HG02610 (cell line): ENCODE results near the gene P2RX7.
A peak's percentile ranks its signal among the peaks of the same experiment; 100 is the strongest.
"Not testable (repeated sequence)": the region's sequence is repeated elsewhere in the genome, so short reads cannot be mapped to it uniquely, and the experiment has no call there.

Experiments used
- ATAC-seq: cut with Tn5 transposase; IDR thresholded peaks from one replicate; pipeline ENCODE4 v1.9.1; 2021; ENCODE audit warnings: mild to moderate bottlenecking, moderate library complexity; ENCODE audit not compliant: unreplicated experiment

Gene P2RX7

GRCh38 chr12:121170151-121170550 is 37.5 kb downstream of the P2RX7 start:
- ATAC-seq: no peak

- ATAC-seq: no peak
Measured at GRCh38 chr12:121170611-121171260, 38.1 kb downstream of the P2RX7 start.

DNA sequence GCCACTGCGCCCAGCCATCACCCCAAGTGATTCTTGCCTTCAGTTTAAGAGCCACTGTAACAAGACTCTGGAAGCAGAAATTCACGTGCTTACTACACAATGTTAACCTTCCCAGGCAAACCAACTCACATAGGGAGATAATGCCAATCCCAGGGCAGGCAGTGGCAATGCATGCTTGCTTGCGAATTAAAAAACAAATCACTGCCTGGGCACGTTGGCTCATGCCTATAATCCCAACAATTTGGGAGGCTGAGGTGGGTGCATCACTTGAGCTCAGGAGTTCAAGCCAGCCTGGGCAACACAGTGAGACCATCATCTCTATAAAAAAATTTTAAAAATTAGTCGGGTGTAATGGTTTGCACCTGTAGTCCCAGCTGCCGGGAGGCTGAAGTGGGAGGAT is 39.5 kb downstream of the P2RX7 start:
- ATAC-seq: no peak

DNA sequence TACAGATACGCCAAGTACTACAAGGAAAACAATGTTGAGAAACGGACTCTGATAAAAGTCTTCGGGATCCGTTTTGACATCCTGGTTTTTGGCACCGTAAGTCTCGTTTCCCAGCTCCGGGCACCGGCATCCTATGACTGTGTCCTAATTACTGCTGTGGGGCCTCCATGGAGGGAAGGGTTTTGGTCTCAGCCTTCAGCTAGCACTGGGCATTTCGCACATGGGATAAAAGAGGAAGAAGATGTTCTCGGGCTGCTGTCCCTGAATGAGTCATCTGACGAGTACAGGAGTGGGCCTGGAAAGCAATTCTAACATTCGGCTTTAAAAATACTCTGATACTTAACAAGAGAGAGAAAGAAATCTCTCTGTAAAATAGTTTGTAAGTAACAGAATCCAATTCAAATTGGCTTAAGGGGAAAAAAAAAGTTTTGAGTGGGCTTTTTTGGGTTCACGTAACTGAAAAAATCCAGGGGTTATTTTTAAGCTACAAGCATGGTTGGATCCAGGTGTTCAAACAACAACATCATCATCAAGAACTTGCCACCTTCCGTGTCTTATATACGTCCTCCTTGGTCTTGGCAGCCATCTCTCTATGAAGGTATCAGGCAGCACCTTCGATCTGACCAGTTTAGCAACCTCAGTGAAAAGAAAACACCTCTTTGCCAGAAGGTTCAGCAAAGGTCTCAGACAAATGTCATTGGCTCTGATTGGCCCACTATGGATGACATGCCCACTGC is 42.9 kb downstream of the P2RX7 start:
- peak; percentile 63 for ATAC-seq

DNA sequence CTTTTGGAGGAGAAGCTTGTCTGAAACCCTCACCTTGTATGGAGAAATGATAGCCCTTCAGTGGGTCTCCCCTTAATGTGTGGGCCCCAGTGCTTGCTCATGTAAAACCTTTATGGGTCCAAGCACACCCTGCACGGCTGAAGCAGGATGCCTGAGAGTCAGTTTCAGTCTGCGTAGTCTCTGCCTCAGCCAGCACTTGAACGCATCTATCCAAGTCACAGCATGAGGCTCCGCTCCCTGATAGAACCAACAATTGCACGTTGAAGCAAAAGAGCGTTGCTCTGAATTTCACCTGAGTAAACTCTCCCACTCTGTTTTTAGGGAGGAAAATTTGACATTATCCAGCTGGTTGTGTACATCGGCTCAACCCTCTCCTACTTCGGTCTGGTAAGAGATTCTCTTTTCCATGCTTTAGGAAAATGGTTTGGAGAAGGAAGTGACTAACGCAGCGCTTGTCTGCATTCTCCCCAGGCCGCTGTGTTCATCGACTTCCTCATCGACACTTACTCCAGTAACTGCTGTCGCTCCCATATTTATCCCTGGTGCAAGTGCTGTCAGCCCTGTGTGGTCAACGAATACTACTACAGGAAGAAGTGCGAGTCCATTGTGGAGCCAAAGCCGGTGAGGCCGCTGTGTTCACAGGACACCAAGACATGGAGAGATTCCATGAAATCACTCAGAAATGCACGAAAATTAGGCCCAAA is 44.3 kb downstream of the P2RX7 start:
- no peak for ATAC-seq

- ATAC-seq: no peak
Measured at GRCh38 chr12:121181181-121181580, 48.5 kb downstream of the P2RX7 start.

DNA sequence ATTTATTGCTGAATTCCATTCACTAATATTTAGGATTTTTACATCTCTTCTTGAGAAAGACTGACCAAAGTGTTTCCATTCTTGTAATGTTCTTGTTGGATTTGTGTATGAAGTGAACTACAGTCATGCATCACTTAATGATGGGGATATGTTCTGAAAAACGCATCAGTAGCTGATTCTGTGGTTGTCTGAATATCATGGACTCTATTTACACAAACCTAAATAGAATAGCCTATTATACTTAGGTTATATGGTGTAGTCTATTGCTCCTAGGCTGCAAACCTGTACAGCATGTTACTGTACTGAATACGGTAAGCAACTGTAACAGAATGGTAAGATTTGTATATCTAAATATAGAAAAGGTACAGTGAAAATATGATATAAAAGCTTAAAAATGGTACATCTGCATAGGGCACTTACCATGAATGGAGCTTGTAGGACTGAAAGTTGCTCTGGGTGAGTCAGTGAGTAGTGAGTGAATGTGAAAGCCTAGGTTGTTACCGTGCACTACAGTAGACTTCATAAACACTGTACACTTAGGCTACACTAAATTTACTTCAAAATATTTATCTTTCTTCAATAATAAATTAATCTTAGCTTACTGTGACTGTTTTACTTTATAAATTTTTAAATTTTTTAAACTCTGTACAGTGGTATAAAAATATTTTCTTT is 49.7 kb downstream of the P2RX7 start:
- ATAC-seq: peak; percentile 75

- no peak for ATAC-seq
Measured at GRCh38 chr12:121184425-121184824, 51.7 kb downstream of the P2RX7 start.

DNA sequence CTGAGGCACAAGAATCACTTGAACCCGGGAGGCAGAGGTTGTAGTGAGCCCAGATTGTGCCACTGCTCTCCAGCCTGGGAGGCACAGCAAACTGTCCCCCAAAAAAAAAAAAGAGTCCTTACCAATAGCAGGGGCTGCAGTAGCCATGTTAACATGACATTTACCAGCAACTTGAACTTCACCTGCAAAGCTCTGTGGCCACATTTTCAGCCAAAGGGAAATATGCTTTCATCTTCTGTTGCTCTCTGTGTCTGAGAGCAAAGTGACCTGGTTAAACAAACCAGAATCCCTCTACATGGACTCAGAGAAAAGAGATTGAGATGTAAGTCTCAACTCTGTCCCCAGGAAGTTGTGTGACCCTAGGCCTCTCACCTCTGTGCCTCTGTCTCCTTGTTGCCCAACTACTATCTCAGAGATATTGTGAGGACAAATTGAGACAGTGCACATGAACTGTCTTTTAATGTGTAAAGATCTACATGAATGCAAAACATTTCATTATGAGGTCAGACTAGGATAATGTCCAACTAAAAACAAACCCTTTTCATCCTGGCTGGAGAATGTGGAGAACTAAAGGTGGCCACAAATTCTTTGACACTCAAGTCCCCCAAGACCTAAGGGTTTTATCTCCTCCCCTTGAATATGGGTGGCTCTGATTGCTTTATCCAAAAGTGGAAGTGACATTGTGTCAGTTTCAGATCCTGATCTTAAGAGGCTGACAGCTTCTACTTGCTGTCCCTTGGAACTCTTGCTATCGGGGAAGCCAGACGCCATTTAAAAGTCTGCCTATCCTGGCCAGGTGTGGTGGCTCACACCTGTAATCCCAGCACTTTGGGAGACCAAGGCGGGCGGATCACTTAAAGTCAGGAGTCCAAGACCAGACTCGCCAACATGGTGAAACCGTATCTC is 52.6 kb downstream of the P2RX7 start:
- no peak for ATAC-seq

GRCh38 chr12:121186826-121187225 is 54.1 kb downstream of the P2RX7 start:
- no peak for ATAC-seq

DNA sequence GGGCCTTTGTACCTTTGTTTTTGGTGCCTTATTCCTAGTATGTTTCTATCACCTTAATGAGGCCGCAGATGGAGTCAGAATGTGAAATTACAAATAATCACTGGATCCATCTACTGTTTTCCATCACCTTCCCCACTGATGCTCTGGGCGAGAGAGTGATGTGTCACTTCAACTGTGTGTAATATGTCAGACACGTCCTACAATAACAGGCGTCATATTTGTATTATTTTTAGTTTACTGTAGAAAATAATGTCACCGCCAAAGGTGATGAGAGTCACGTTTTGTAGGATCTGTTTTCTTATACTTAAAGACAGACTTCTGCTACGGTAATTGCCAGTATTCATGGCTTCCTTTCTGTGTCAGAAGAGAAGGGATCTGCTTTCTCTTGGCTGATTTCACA is 54.8 kb downstream of the P2RX7 start:
- ATAC-seq: no peak

DNA sequence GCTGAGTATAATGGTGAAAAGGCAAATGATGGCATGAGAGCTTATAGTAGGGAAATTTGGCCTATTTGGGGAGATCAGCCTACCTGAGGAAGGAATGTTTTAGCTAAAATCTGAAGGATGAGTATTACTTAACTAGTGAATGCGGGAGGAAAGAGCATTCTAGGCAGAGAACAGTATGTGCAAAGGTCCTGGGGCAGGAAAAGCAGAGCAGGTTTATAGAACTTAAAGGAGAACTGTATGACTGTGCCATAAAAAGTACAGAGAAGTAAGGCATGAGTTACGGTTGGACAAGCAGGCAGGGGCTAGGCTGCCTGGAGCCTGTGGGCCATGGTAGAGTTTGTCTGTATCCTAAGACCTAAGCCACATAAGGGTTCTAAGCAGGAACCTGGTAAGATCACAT is 55.6 kb downstream of the P2RX7 start:
- ATAC-seq: no peak

DNA sequence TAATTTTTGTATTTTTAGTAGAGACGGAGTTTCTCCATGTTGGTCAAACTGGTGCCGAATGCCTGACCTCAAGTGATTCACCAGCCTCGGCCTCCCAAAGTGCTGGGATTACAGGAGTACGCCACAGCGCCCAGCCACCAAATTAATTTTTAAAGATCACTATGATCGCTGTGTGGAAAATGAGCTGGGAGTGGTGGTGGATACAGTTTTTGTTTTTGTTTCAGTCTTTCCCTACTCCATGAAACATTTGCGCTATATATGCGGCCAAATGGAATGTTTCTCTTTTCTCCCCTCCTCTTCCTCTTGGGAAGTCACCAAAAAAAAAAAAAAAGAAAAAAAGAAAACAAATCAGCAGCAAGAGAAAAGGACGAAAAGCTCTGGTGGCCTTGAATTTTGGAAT is 56.5 kb downstream of the P2RX7 start:
- ATAC-seq: no peak

DNA sequence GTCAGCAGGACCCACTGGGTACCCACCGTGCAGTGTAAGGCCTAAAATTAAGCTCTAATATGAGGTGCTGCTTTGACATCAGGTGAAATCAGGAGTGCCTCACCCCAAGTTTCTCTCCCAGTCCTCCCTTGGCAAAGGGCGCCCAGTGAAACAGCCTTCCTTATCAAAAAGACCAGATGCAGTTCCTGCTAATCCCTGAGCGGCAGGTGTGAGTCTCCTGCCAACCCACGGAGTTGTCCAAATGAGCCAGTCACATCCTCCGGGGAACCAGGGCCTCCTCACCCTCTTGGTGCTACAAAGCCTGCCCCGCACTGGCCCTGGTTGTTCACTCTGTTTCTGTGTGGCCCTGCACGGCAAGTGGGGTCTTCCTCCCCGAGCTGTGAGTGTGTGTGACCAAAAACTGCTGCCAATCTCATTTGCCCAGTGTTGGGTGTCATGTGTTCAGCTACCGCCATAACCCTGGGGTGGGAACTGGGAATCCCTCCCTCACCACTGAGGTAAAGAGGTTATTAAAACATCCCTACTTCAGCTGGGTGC is 57.0 kb downstream of the P2RX7 start:
- ATAC-seq: no peak

DNA sequence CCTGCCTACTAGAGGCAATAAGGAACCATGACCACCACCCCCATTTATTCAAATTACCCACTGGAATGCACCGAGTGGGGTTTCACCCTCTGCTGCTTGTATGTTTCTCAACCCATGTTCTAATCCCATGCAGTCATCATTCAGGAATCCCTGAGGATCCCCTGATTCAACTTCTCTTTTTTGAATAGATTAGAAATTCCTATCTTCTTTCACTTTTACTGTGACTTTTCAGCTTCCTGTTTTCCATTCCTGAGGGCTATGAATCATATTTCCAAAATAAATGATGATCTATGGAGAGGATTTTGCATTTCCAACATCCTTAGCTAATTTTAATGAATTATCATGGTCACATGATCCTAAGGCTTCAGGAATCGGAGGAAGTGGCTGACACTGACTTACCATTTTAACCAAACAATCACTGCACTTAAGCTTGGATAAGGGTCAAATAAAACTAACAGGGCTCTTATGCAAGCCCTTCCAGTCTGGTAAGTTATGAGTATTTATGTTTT is 57.9 kb downstream of the P2RX7 start:
- no peak for ATAC-seq

- ATAC-seq: no peak
Measured at GRCh38 chr12:121191151-121191550, 58.5 kb downstream of the P2RX7 start.

DNA sequence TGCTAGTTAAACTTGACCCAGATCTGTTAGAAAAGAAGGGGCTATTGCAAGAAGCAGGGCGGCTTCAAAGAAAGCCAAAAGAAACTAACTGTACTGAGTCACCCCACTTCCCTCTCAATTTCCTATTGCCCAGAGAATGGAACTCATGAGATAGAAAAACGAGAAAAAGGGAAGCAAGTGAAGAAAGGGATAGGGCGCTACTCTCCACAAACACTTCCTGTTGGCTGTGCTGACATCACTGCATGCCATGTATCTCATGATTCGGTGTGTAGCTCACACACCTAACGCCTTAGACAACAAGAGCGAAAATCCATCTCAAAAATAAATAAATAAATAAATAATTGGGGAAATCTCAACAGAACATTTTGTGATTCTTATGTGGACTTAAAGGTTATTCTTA is 64.2 kb downstream of the P2RX7 start:
- ATAC-seq: no peak

- ATAC-seq: no peak
Measured at GRCh38 chr12:121198949-121199348, 66.3 kb downstream of the P2RX7 start.

DNA sequence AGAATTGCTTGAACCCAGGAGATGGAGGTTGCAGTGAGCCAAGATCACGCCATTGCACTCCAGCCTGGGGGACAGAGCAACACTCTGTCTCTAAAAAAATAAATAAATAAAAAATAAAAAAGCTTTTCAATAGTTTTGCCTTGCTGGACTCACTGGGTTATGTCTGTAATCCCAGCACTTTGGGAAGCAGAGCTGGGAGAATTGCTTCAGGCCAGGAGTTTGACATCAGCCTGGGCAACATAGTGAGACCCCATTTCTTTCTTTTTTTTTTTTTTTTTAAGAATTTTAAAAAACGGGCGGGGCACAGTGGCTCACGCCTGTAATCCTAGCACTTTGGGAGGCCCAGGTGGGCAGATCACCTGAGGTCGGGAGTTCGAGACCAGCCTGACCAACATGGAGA is 68.5 kb downstream of the P2RX7 start:
- ATAC-seq: not testable (repeated sequence)
